ENCODE measurements around the gene PPP2R2B.

PPP2R2B gene

DNA sequence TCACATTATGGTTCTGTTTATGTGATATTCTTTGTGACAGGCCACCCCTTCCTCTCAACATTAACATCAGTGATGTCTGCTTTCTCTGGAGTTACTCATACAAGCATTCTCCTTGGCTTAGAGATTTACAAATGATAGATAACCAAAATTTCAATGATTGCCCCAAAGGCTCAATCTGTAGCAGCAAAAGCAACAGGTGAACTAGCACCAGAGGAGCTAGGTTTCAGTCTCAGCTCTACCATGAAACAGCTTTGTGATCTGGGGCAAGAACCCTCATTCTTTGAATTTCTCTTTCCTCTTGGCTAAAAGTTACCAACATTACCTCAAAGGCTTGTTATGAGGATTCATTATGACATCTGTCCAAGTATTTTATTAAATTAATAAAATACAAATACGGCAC, 120.5 kb downstream of the PPP2R2B start:
- TF ChIP-seq, protein P1, sequence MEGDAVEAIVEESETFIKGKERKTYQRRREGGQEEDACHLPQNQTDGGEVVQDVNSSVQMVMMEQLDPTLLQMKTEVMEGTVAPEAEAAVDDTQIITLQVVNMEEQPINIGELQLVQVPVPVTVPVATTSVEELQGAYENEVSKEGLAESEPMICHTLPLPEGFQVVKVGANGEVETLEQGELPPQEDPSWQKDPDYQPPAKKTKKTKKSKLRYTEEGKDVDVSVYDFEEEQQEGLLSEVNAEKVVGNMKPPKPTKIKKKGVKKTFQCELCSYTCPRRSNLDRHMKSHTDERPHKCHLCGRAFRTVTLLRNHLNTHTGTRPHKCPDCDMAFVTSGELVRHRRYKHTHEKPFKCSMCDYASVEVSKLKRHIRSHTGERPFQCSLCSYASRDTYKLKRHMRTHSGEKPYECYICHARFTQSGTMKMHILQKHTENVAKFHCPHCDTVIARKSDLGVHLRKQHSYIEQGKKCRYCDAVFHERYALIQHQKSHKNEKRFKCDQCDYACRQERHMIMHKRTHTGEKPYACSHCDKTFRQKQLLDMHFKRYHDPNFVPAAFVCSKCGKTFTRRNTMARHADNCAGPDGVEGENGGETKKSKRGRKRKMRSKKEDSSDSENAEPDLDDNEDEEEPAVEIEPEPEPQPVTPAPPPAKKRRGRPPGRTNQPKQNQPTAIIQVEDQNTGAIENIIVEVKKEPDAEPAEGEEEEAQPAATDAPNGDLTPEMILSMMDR (IDR thresholded peaks at IDR 0.05; ENCODE audit: low read depth, low read length) = no peak

GRCh38 chr5:146756546-146756945, 122.0 kb downstream of the PPP2R2B start:
- H3K4me3 ChIP-seq (ENCODE audit: low read depth, low read length) = no peak overlapping the region
- TF ChIP-seq, protein P1 (IDR thresholded peaks at IDR 0.05; ENCODE audit: low read depth, low read length) = no peak

More for the DNA sequence above, 120.5 kb downstream of the PPP2R2B start:
- H3K4me3 ChIP-seq (ENCODE audit: low read depth, low read length) = no peak overlapping the region

DNA sequence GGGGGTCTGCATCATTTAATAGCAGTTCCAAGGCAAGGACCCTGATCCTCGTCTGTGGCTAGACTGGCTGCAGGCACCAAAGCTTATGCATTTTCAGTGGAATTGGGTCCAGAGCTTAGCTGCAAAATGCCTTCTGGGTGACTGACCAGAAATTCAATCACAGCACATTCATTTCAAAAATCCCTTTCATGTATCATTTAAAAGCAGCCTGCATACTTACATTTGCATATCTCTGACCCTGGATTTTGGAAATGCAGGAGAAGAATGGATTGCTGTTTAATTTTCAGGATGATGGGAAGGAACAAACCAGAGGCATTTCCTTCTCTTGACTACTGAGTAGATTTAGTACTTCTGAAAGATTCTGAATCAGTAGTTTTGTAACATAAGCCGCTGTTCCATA, 122.8 kb downstream of the PPP2R2B start:
- no peak overlapping the region for H3K4me3 ChIP-seq (ENCODE audit: low read depth, low read length)

GRCh38 chr5:146754621-146755020, 123.9 kb downstream of the PPP2R2B start:
- no peak overlapping the region for H3K4me3 ChIP-seq (ENCODE audit: low read depth, low read length)
- TF ChIP-seq, protein P1 (IDR thresholded peaks at IDR 0.05; ENCODE audit: low read depth, low read length) = no peak

More for the DNA sequence above, 122.8 kb downstream of the PPP2R2B start:
- TF ChIP-seq, protein P1 (IDR thresholded peaks at IDR 0.05; ENCODE audit: low read depth, low read length) = no peak

DNA sequence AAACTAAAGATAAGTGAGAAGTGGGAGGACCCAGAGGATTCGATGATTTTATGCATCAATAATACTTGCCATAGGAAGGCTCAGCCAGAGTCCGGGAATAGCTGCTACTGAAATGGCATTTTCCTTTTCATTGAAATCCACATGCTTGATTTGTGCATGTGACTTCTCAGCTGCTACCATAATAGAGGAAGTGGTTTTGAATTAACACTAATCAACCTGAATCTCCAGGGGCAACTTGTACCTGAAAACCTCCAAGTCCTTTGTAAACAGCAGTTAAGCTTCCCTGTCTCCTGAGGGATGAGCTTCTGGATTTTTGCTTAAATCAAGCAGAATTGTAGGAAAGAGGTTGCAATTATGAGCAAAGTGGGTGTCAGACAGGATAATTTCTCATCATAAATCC, 124.9 kb downstream of the PPP2R2B start:
- H3K4me3 ChIP-seq (ENCODE audit: low read depth, low read length) = no peak overlapping the region
- TF ChIP-seq, protein P1 (IDR thresholded peaks at IDR 0.05; ENCODE audit: low read depth, low read length) = no peak

GRCh38 chr5:146751781-146752401, 126.7 kb downstream of the PPP2R2B start:
- TF ChIP-seq, protein P1 (IDR thresholded peaks at IDR 0.05; ENCODE audit: low read depth, low read length) = no peak
- H3K4me3 ChIP-seq (ENCODE audit: low read depth, low read length) = no peak overlapping the region

DNA sequence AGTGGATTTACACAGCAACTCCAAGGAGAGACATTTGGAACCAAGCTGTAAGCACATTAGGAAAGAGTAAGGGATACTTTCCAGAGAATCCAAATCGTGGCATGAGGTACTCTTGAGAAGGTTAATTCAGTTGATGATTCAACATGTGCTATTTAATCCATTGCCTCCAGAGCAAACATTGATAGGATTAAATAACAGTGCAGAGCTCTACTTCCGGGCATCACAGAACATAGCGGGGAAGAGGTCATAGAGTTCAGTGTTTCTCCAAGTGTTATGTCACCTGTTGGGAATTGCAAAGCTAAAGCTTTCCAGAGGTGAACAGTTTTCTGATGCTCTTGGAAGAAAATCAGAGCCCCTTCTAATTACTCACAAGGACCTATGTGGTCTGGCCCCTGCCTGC, 127.5 kb downstream of the PPP2R2B start:
- TF ChIP-seq, protein P1 (IDR thresholded peaks at IDR 0.05; ENCODE audit: low read depth, low read length) = no peak
- no peak overlapping the region for H3K4me3 ChIP-seq (ENCODE audit: low read depth, low read length)
